HUES64 (cell line): ENCODE measurements around the gene MAP2K5.

ENCODE experiments used
- H3K27ac ChIP-seq: 2 replicates; pipeline ENCODE4 v1.7.0; 2013; ENCODE audit warnings: low read depth, low read length, inconsistent platforms
- H3K27me3 ChIP-seq: 2 replicates; pipeline ENCODE4 v1.6.1; 2013; ENCODE audit warnings: mild to moderate bottlenecking, low read length; ENCODE audit not compliant: insufficient read depth
- H3K36me3 ChIP-seq: 2 replicates; pipeline ENCODE4 v1.6.1; 2013; ENCODE audit warnings: mild to moderate bottlenecking, low read length; ENCODE audit not compliant: insufficient read depth
- H3K4me1 ChIP-seq: 2 replicates; pipeline ENCODE4 v1.6.1; 2013; ENCODE audit warnings: mild to moderate bottlenecking, low read length, moderate library complexity; ENCODE audit not compliant: insufficient read depth
- H3K4me3 ChIP-seq: 2 replicates; pipeline ENCODE4 v1.5.1; 2013; ENCODE audit warnings: mild to moderate bottlenecking, low read length, moderate library complexity
- H3K9ac ChIP-seq: 2 replicates; pipeline ENCODE4 v1.6.1; 2013; ENCODE audit warnings: mild to moderate bottlenecking, low read depth, low read length
- H3K9me3 ChIP-seq: 2 replicates; pipeline ENCODE4 v1.6.1; 2013; ENCODE audit warnings: low read depth, low read length; ENCODE audit not compliant: insufficient read depth
- WGBS: fragments of 150-250, 120-280 bp; methylation state at CpG from one replicate; pipeline ENCODE4 v1.1.7; 2013; ENCODE audit warnings: missing lambda C conversion rate; 5-methylcytosine and 5-hydroxymethylcytosine counted together

Gene MAP2K5

DNA sequence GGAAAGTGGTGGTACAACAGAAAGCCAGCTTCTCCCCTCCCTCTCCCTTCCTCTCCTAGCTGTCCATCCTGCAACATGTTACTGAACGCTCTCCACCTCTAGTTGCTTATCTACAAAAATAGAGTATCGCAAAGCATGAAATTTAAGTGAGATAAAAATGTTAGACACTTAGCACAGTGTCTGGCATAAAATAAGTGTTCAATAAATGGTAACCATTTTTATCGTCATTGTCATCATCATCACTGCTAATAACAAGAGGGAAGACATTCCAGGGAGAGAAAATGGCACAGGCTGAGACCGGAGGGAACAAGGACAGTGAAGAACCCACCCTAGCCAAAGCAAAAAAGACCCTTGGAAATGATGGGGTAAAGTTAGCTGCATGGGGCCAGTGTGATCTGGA lies 244.1 kb downstream of the MAP2K5 start:
- H3K27ac ChIP-seq, result no peak overlapping the region
- WGBS, result 90% methylated on average over 4 of the region's 4 CpGs
- no peak overlapping the region for H3K9ac ChIP-seq
- peaks cover 55% of the 10 kb centered on the region for H3K4me1 ChIP-seq
- H3K9me3 ChIP-seq, result no peaks in the 10 kb centered on the region
- no peaks in the 10 kb centered on the region for H3K36me3 ChIP-seq
- no peak overlapping the region for H3K4me3 ChIP-seq
- no peaks in the 10 kb centered on the region for H3K27me3 ChIP-seq

DNA sequence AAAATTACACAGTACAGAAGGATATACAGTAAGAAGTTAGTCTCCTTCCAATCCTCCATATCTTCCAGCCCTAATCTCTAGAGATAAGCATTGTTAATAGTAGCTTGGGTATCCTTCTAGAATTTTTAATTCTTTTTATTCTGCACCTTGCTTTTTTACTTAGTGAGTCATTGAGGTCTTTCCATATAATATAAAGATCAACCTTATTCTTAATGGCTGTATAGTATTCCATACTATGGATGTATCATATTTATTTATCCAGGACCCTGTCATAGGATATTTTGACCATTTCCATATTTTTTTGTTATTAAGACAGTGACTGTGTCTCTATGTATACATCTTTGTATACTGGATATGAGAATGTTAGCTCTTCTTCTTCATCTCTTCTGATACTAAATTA lies 246.5 kb downstream of the MAP2K5 start:
- Histone ChIP-seq H3K27me3 (no peaks in the 10 kb centered on the region), H3K4me1 (peaks cover 52% of the 10 kb centered on the region), H3K27ac (no peak overlapping the region), H3K4me3 (no peak overlapping the region), H3K9me3 (no peaks in the 10 kb centered on the region), H3K9ac (no peak overlapping the region), H3K36me3 (no peaks in the 10 kb centered on the region)

DNA sequence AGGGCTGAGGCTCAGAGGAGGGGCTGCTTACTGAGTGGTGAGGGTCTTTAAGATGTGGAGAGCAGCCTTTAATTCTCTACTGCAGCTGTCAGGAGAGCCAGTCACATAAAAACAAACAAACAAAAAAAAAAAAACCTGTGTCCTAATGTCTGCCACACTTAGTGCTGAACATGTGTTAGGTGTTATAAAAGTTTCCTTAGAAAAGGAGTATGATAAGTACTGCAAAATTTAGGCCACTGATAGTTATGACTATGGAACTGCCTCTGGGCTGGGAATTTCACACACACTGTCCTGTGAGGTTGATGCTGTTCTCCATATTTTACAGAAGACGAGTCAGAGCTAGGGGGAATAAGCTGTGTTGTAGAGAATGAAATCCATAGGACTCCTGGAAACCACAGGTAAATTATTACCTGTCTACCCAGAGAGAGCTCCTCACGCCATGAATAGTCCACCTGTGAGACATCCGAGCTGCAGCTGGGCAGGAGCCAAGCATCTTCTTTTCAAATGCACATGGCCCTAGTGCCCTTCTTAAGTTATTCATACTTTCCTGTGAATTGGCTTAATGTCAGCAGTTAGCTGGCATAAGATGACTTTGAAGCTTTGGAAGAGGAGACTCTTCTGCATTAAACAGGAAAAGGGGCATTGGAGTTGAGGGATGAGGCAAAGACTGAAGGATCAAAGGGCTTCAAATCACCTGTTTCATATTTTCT lies 248.3 kb downstream of the MAP2K5 start:
- Histone ChIP-seq H3K9me3 (peaks cover 7% of the 10 kb centered on the region; the same call in 1 of the 2 replicates), H3K4me3 (no peak overlapping the region), H3K4me1 (peaks cover 52% of the 10 kb centered on the region), H3K27ac (no peak overlapping the region), H3K9ac (no peak overlapping the region), H3K36me3 (no peaks in the 10 kb centered on the region), H3K27me3 (no peaks in the 10 kb centered on the region)
- WGBS, result 43% methylated on average over 3 of the region's 3 CpGs

DNA sequence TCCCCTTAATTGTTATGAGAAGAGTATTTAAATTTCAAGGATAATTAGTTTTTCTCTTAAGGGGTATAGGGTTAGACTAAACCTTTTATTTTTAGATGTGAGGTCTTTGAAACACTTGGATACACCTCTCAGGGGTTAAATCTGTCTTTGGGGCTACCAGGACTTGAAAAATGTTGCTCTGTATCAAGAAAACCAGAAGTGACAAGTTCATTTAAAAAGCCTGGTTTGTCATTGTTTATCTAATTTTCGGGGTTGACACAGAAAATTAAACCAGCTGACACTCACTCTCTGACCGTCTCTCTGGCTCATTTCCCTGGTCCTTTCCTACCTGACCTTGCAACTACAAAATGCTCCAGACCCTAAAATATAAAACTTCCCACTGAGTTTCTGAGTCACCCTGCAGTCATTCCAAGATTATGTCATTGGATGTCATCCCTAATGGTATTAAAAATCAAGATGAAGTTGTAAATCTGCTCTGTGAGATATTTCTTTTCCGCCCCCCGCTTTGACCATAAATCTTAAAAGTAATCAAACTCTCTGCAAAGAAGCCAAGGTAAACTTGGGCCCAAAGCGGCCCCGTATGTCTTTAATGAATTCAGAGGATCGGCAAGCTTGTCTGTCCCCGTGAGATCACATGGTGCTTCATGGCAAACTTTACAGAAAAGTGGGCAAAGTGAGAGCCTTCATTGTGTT lies 249.9 kb downstream of the MAP2K5 start:
- Histone ChIP-seq H3K9ac (no peak overlapping the region), H3K27ac (no peak overlapping the region), H3K4me3 (no peak overlapping the region), H3K36me3 (no peaks in the 10 kb centered on the region), H3K27me3 (no peaks in the 10 kb centered on the region), H3K9me3 (peaks cover 7% of the 10 kb centered on the region; the same call in 1 of the 2 replicates), H3K4me1 (peaks cover 45% of the 10 kb centered on the region)
- 82% methylated on average over 8 of the region's 8 CpGs for WGBS

DNA sequence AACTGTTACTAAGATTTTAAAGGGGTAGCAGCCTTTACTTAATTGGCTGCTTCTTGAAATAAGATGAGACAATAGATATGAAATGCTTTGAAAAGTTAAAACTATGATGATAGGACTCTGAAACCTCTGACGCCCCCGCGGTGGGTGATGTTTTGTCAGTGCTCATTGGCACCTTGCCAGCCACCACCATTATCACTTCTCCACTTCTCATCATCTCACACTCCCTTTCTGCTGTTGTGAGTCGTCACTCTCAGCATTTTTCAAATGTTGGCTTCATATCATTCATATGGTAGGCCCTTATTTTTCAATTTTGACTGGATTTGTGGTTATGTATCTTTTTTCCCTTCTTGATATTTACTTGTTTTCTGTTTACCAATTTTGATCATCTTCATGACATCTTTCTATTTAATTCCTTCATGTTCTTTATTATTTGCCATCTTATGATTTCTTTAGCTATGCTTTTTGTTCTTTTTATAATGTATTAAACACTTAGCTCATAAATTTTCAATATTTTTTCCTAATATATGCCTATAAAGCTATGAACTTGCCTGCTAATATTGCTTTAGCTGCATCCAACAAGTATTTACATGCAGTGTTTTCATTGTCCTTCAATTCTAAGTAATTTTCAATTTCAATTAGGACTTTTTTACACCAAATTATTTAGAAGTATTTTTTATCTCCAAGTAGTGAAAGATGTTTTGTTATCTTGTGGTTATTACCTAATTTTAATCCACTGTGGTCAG lies 252.5 kb downstream of the MAP2K5 start:
- H3K4me3 ChIP-seq, result no peak overlapping the region
- peaks cover 37% of the 10 kb centered on the region for H3K4me1 ChIP-seq
- H3K9ac ChIP-seq, result no peak overlapping the region
- WGBS, result 90% methylated on average over 4 of the region's 4 CpGs
- H3K27me3 ChIP-seq, result no peaks in the 10 kb centered on the region
- no peaks in the 10 kb centered on the region for H3K36me3 ChIP-seq
- H3K27ac ChIP-seq, result no peak overlapping the region
- H3K9me3 ChIP-seq, result peaks cover 7% of the 10 kb centered on the region; the same call in 1 of the 2 replicates

DNA sequence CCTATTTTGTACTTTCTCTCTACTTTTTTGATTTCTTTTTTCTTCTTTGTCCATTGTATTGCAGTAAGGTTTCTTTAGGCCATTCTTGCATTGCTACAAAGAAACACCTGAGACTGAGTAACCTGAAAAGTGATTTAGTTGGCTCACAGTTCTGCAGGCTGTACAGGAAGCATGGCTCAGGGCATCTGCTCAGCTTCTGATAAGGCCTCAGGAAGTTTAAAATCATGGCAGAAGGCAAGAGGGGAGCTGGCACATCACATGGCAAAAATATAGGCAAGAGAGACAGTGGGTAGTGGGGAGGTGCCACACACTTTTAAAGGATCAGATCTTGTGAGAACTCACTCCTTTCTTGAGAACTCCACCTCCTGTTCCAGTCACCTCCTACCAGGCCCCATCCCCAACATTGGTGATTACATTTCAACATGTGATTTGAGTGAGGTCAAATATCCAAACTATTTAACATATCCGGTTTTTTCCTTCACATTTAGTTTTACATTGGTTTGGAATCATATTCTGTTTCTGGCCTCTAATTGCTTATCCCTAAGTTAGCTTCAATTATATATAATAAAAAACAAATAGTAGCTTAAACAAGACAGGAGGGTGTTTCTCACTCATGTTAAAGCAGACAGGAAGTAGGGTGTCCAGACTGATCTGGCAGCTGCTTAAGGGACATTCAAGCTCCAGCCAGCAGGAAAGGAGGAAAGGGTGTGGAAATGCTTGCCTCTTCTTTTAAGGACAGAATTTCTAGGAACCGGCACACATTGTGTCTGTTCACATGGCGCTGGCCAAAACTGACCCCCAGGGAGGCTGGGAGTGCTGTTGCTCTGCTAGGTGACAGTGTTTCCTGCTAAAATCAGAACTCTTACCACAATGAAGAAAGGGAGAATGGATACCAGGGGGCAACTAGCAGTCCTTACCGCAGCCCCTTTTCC lies 254.0 kb downstream of the MAP2K5 start:
- WGBS, result 97% methylated on average over 4 of the region's 4 CpGs
- peaks cover 22% of the 10 kb centered on the region for H3K4me1 ChIP-seq
- H3K27ac ChIP-seq, result no peak overlapping the region
- no peak overlapping the region for H3K4me3 ChIP-seq
- no peak overlapping the region for H3K9ac ChIP-seq
- H3K9me3 ChIP-seq, result peaks cover 7% of the 10 kb centered on the region; the same call in 1 of the 2 replicates
- H3K27me3 ChIP-seq, result no peaks in the 10 kb centered on the region
- no peaks in the 10 kb centered on the region for H3K36me3 ChIP-seq

DNA sequence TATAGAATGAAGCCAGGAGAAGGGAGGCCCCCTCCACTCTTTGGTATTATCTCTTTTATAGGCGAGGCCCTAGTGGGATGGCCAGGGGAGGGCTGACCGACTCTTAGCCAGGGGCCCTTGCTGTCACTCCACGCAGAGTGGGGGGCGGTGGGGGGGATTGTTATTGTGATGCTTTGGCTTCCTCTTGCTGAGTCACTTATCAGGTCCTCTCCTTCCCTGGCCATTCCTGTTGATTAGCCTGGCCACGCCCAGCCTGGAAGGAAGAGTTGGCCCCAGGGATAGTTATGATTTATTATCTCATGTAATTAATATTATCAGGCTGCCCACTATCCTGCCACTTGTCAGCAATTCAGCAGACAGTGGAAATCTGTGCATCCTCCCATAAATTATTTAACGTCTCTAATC lies 257.3 kb downstream of the MAP2K5 start:
- Histone ChIP-seq H3K27me3 (no peaks in the 10 kb centered on the region), H3K9me3 (peaks cover 7% of the 10 kb centered on the region; the same call in 1 of the 2 replicates), H3K4me1 (peaks cover 18% of the 10 kb centered on the region), H3K36me3 (no peaks in the 10 kb centered on the region), H3K4me3 (no peak overlapping the region), H3K9ac (no peak overlapping the region), H3K27ac (no peak overlapping the region)
- 57% methylated on average over 5 of the region's 6 CpGs for WGBS

DNA sequence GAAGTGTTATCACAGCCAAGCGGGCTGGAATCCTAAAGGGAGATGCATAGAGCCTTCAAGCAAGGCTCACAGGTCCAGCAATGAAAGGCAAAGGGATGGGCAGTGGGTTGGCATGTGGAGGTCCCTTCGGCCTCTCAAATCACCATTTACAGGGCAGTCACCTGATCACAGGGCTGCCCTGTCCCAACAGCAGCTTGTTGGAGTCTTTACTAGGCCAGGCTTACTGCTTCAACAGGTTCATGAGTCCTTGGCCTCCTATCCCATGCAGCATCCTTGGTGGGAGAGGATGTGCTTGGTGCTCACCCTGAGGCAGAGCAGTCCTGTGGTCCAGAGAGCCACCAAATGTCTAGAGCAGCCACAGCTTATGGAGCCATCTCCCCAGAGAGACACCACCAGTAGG lies 258.6 kb downstream of the MAP2K5 start:
- H3K4me1 ChIP-seq, result peaks cover 30% of the 10 kb centered on the region
- H3K27ac ChIP-seq, result no peak overlapping the region
- H3K27me3 ChIP-seq, result no peaks in the 10 kb centered on the region
- no peak overlapping the region for H3K9ac ChIP-seq
- H3K36me3 ChIP-seq, result no peaks in the 10 kb centered on the region
- 90% methylated on average over 2 of the region's 2 CpGs for WGBS
- no peaks in the 10 kb centered on the region for H3K9me3 ChIP-seq
- H3K4me3 ChIP-seq, result no peak overlapping the region

DNA sequence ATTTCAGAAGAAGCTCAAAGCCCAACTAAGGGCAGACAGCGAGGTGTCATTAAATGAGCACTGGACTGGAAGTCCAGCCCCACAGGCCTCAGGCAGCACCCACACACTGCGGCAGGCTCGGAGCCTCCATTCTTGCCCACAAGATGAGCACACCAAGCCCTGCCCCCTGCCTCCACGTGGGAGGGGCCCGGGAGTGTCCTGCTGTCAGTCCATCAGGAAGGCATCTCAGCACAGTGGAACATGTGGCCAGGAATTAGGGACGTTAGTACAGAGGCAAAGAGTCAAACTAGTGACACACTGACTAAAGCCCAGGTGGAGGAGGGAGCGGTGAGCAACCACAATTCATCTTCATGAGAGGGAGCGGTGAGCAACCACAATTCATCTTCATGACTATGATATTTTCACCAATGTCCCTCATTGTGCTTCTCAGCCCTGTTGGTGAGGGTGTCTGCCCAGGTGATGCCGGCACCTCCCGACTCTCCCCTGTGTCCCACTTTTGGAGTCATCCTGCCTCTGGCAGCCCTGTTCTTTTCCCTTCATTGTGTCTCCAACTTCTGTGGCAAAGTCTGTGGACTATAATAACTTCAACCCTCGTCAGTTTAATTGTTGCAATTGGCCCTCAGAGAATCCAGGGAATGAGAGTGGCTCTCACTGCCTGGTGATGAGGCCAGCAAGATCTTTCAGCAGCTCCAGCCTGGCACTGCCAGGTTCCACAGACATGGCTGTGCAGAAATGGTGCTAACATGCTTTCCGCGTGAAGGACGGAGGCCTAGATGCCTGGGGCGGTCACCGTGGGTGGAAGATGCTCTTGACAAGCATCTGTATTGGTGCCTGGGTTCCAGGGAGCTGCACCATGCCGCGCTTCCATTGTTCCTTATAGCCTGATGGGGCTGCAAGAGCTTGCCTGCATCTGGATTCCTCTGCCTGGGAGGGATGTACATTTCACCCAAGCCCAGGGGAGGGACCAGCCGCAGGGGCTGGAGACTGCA lies 259.7 kb downstream of the MAP2K5 start:
- Histone ChIP-seq H3K27ac (no peak overlapping the region), H3K27me3 (no peaks in the 10 kb centered on the region), H3K9me3 (no peaks in the 10 kb centered on the region), H3K36me3 (no peaks in the 10 kb centered on the region), H3K4me3 (no peak overlapping the region), H3K4me1 (peaks cover 30% of the 10 kb centered on the region), H3K9ac (no peak overlapping the region)
- WGBS, result 84% methylated on average over 19 of the region's 19 CpGs

DNA sequence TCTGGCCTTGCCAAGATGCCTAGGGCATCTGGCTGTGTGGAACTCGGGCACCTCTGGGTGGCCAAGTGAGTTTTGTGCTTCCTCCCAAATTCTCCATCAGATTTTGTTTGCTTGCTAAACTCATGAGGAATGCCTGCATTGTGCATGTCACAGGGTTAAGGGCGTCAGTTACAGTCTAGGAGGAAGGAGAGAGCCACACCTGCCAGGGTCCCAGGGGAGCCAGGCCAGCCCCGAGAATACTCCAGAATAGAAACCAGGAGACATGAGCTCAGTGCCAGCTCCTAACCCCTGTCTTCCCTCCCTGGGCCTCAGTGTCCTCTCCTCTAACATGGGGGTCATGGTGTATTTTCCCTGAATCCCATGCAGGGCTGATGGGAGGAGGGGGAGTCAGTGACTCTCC lies 260.8 kb downstream of the MAP2K5 start:
- 92% methylated on average over 3 of the region's 3 CpGs for WGBS

More for the DNA sequence above, 260.8 kb downstream of the MAP2K5 start:
- no peaks in the 10 kb centered on the region for H3K27me3 ChIP-seq
- H3K4me1 ChIP-seq, result peaks cover 30% of the 10 kb centered on the region
- no peaks in the 10 kb centered on the region for H3K36me3 ChIP-seq
- no peak overlapping the region for H3K9ac ChIP-seq
- H3K4me3 ChIP-seq, result no peak overlapping the region
- no peaks in the 10 kb centered on the region for H3K9me3 ChIP-seq
- H3K27ac ChIP-seq, result no peak overlapping the region
